ACHN (cell line): ENCODE results near the gene AGPS.

ENCODE experiments used
- DNase-seq: peaks from one replicate; pipeline ENCODE4 v3.0.0-alpha.2; 2015
- in situ Hi-C: cut with HindIII; loops from 2 replicates; pipeline ENCODE4 v1.10.0; 2017; ENCODE audit warnings: low sequenced_read_pairs, low pct_ligation_motif_present, low pct_unique_long_range_greater_than_20kb

The AGPS gene

DNA sequence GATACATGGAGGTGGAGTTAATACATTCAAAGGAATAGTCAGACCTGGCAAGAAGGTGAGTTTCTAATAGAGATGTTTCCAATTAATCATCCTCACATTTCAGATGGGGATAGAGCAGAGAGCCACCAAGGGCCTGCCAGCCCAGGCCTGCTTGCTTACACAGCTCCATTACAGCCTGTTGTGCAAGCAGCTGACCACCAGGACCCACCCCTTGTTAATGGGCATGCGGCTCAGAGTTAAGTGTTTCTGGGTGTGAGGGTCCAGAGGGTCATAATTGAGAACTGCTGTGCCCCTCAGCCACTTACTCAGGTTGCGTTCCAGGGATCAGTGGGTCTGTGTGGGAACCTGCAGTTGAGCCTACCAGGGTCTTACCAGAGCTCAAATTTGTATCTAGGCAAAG, 199.8 kb downstream of the AGPS start:
- DNase-seq: no peak
- in situ Hi-C loops: no loop called here

DNA sequence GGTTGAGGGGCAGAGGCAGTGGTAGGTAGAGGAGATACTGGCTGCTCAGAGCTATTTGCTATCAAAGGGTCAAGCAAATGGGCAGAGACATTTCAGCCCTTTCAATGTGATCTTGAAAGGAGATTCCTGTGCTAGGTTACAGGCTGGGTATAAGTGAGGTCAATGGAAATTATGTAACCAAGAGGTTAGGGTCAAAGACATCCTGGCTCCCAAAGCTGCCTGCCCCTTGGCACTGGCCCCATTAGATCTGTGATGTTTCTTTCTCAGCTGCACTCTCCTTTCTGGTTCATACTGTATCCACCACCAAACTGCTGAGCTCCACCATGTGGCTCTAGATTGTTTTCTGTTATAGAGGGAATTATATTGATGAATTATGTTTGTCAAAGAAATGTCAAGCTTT, 200.4 kb downstream of the AGPS start:
- in situ Hi-C loops: no loop called here

DNA sequence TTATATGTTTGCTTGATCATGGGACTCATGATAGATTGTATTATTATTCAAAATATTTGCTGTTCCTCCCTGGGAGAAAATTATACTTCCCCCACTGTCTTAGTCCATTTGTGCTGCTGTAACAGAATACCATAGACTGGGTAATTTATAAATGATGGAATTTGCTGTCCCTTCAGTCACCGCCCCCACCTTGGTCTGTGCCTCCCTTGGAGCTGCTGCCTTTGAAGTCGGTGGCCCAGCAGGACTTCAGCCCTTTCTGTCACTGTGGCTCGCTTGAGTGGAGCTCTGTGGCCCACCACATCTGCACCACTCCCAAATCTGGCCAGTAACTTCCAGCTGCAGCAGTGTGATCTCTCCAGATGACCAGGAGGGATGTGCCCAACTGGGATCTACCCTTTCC, 200.8 kb downstream of the AGPS start:
- in situ Hi-C loops: no loop called here
- no peak for DNase-seq

More for the DNA sequence above, 200.4 kb downstream of the AGPS start:
- no peak for DNase-seq
